ENCODE results near the gene EFCAB5. TPM values are rescaled to one million over a fixed set of nuclear protein-coding genes. Genes with fewer than 3 reads are reported as not detected.

The EFCAB5 gene
- total and polyA plus RNA-seq, 2 donors (not counting 1 experiment from before 2014, with no cell fraction given), result 0.54 to 3.0 TPM

GRCh38 chr17:30148376-30148775 lies 206.9 kb downstream of the EFCAB5 start:
- DNase-seq (no peak), ATAC-seq (ENCODE audit: low read depth) (no peak)
- CTCF ChIA-PET, result no interaction called here
- TF ChIP-seq CTCF (IDR thresholded peaks at IDR 0.05) (no peak), EZH2 (IDR thresholded peaks at IDR 0.05; ENCODE audit: borderline replicate concordance, insufficient read depth, low read depth, low read length, poor library complexity, severe bottlenecking) (no peak)
- intact Hi-C loops (cut with micrococcal nuclease), result no loop called here
- no peaks in the 10 kb centered on the region for H3K9me3 ChIP-seq (ENCODE audit: control extremely low read depth in 1 of 3, control insufficient read depth in 2 of 3, insufficient read depth in 1 of 3, low read length in 2 of 3)
- no peak overlapping the region for H2AFZ ChIP-seq (ENCODE audit: insufficient read depth, low read depth, low read length, poor library complexity, severe bottlenecking)
- POLR2A ChIA-PET, result no interaction called here
- Mint-ChIP-seq H3K4me3 (no peak overlapping the region), H3K4me1 (peaks cover 14% of the 10 kb centered on the region), H3K27me3 (no peaks in the 10 kb centered on the region), H3K9me3 (ENCODE audit: insufficient read depth) (no peaks in the 10 kb centered on the region), H3K27ac (no peak overlapping the region)
- H4K20me1 ChIP-seq (ENCODE audit: control insufficient read depth, insufficient read depth, low read length, poor library complexity, severe bottlenecking), result peaks cover 12% of the 10 kb centered on the region
- H3K27ac ChIP-seq (ENCODE audit: low read length in 2 of 2), result no peak overlapping the region
- no peaks in the 10 kb centered on the region for H3K27me3 ChIP-seq (replicated peaks in 1 of 4; ENCODE audit: control extremely low read depth in 1 of 4, control insufficient read depth in 3 of 4, insufficient read depth in 4 of 4, low read length in 3 of 4)
- H3K36me3 ChIP-seq (replicated peaks in 1 of 2; ENCODE audit: control extremely low read depth in 1 of 2, control insufficient read depth in 1 of 2, extremely low read depth in 1 of 2, insufficient read depth in 2 of 2, low read length in 1 of 2), result no peaks in the 10 kb centered on the region
- H3K4me3 ChIP-seq (ENCODE audit: control extremely low read depth in 1 of 5, extremely low read depth in 1 of 5, insufficient read depth in 1 of 5, low read depth in 2 of 5, low read length in 4 of 5), result no peak overlapping the region
- H3K79me2 ChIP-seq (ENCODE audit: control insufficient read depth, insufficient read depth, low read length), result peaks cover 50% of the 10 kb centered on the region
- H3K4me2 ChIP-seq (replicated peaks; ENCODE audit: low read depth, low read length, poor library complexity, severe bottlenecking), result no peak overlapping the region
- H3K4me1 ChIP-seq (ENCODE audit: control insufficient read depth in 2 of 2, insufficient read depth in 2 of 2, low read length in 2 of 2), result peaks cover 0 to 7% of the 10 kb centered on the region in 2 donors
- no peak overlapping the region for H3K9ac ChIP-seq (ENCODE audit: low read length)
- WGBS (ENCODE audit: insufficient coverage), result 100% methylated on average over 1 of the region's 1 CpG

- peaks cover 51% of the 10 kb centered on the region for H3K79me2 ChIP-seq (ENCODE audit: control insufficient read depth, insufficient read depth, low read length)
- CTCF ChIA-PET, result interaction anchor here (0.7 to 1.3 kb wide), 3 partner anchors 27 to 47 kb away, joined by 3 to 4 read pairs (median 3); no protein-coding TSS in a partner anchor
These were observed 210.0 kb downstream of the EFCAB5 start for GRCh38 chr17:30151471-30151870.

More at GRCh38 chr17:30151471-30151870, 210.0 kb downstream of the EFCAB5 start:
- Histone ChIP-seq H3K4me2 (replicated peaks; ENCODE audit: low read depth, low read length, poor library complexity, severe bottlenecking) (no peak overlapping the region), H4K20me1 (ENCODE audit: control insufficient read depth, insufficient read depth, low read length, poor library complexity, severe bottlenecking) (peaks cover 8% of the 10 kb centered on the region), H3K9ac (ENCODE audit: low read length) (no peak overlapping the region), H3K27me3 (replicated peaks in 1 of 4; ENCODE audit: control extremely low read depth in 1 of 4, control insufficient read depth in 3 of 4, insufficient read depth in 4 of 4, low read length in 3 of 4) (no peaks in the 10 kb centered on the region), H3K36me3 (replicated peaks in 1 of 2; ENCODE audit: control extremely low read depth in 1 of 2, control insufficient read depth in 1 of 2, extremely low read depth in 1 of 2, insufficient read depth in 2 of 2, low read length in 1 of 2) (no peaks in the 10 kb centered on the region), H3K9me3 (ENCODE audit: control extremely low read depth in 1 of 3, control insufficient read depth in 2 of 3, insufficient read depth in 1 of 3, low read length in 2 of 3) (no peaks in the 10 kb centered on the region), H3K4me1 (ENCODE audit: control insufficient read depth in 2 of 2, insufficient read depth in 2 of 2, low read length in 2 of 2) (peaks cover 0 to 7% of the 10 kb centered on the region in 2 donors), H3K4me3 (ENCODE audit: control extremely low read depth in 1 of 5, extremely low read depth in 1 of 5, insufficient read depth in 1 of 5, low read depth in 2 of 5, low read length in 4 of 5) (no peak overlapping the region), H2AFZ (ENCODE audit: insufficient read depth, low read depth, low read length, poor library complexity, severe bottlenecking) (no peak overlapping the region), H3K27ac (ENCODE audit: low read length in 2 of 2) (no peak overlapping the region)
- no peak for TF ChIP-seq CTCF (IDR thresholded peaks at IDR 0.05)
- TF ChIP-seq EZH2 (IDR thresholded peaks at IDR 0.05; ENCODE audit: borderline replicate concordance, insufficient read depth, low read depth, low read length, poor library complexity, severe bottlenecking), result no peak
- H3K4me1 Mint-ChIP-seq, result peaks cover 16% of the 10 kb centered on the region
- no peaks in the 10 kb centered on the region for H3K9me3 Mint-ChIP-seq (ENCODE audit: insufficient read depth)
- no peak for ATAC-seq (ENCODE audit: low read depth)
- no peaks in the 10 kb centered on the region for H3K27me3 Mint-ChIP-seq
- H3K4me3 Mint-ChIP-seq, result no peak overlapping the region
- H3K27ac Mint-ChIP-seq, result no peak overlapping the region
- DNase-seq, result no peak
- POLR2A ChIA-PET, result no interaction called here
- WGBS (ENCODE audit: insufficient coverage), result 92% methylated on average over 3 of the region's 4 CpGs
- intact Hi-C loops (cut with micrococcal nuclease), result no loop called here
